HepG2 (cell line): ENCODE data around the gene ACSS1. TPM values are rescaled to one million over a fixed set of nuclear protein-coding genes. Genes with fewer than 3 reads are reported as not detected.
A peak's percentile ranks its signal among the peaks of the same experiment; 100 is the strongest.

Experiments
- ATAC-seq: fragments of 200-7000 bp; cut with Tn5 transposase; 3 replicates; pipeline ENCODE4 v1.9.1; 2020; ENCODE audit warnings: mild to moderate bottlenecking, moderate library complexity
- BruUV-seq: library from RNA; stranded (reverse); fragments of 400-500 nt; replicated peaks from 2 replicates; lab custom pipeline; 2021; lab: Mats Ljungman, UMichigan
- CTCF ChIA-PET: fragments of 300-600 bp; formaldehyde crosslinking; extraction: SDS; loops from one replicate; lab custom pipeline; 2021; ENCODE audit warnings: low total read pairs, inconsistent platforms, low intra/inter-chr PET ratio; lab: Yijun Ruan, JAX
- POLR2A ChIA-PET: fragments of 350-600 bp; sonication (Branson Sonifier 250); formaldehyde crosslinking; loops from one replicate; lab custom pipeline; 2020; ENCODE audit warnings: antibody characterized with exemption, inconsistent platforms; lab: Yijun Ruan, JAX
- DNase-seq: peaks from one replicate; pipeline ENCODE4 v3.0.0-alpha.2; 2015; ENCODE audit warnings: low spot score
- FAIRE-seq: peaks from 3 replicates; lab custom pipeline; 2011; peaks lifted over from hg19 to GRCh38; lab: Jason Lieb, UNC
- H2AFZ ChIP-seq: one replicate; pipeline ENCODE4 v1.6.1; 2011; ENCODE audit warnings: low read length, inconsistent platforms
- H3K27ac ChIP-seq: fragments of 300-600 bp; 3 replicates; pipeline ENCODE4 v1.8.0; 2011; ENCODE audit warnings: mixed run types, mild to moderate bottlenecking, mixed read lengths, low read length, inconsistent platforms; ENCODE audit not compliant: insufficient read depth; ENCODE audit errors: extremely low read length
- H3K27me3 ChIP-seq, 2 experiments: fragments of 200-600 bp in 1 of 2; 2 replicates in 1 of 2; 3 replicates in 1 of 2; pipeline versions ENCODE4 v1.6.0 to v1.8.0; 2011; ENCODE audit warnings: low read length in 2 of 2, mild to moderate bottlenecking in 2 of 2, moderate library complexity in 2 of 2, inconsistent platforms in 1 of 2; ENCODE audit not compliant: insufficient read depth in 2 of 2, control insufficient read depth in 1 of 2
- H3K36me3 ChIP-seq, 2 experiments: fragments of 200-600 bp in 1 of 2; replicated peaks in 1 of 2; 2 replicates in 1 of 2; 3 replicates in 1 of 2; pipeline versions ENCODE4 v1.5.1 to v1.8.0; 2011; ENCODE audit warnings: low read length in 2 of 2, inconsistent platforms in 1 of 2; ENCODE audit not compliant: insufficient read depth in 2 of 2, control insufficient read depth in 1 of 2
- H3K4me1 ChIP-seq: 2 replicates; pipeline ENCODE4 v1.5.1; 2012; ENCODE audit warnings: low read length, inconsistent platforms; ENCODE audit not compliant: insufficient read depth
- H3K4me2 ChIP-seq: 2 replicates; pipeline ENCODE4 v1.6.0; 2011; ENCODE audit warnings: low read depth, low read length, inconsistent platforms
- H3K4me3 ChIP-seq, 3 experiments: fragments of 200-600 bp in 1 of 3; sonication (generic), shearing (Covaris generic) in 1 of 3; replicated peaks in 1 of 3; 2 replicates each; pipeline ENCODE4 v1.5.1; 2011 to 2016; ENCODE audit warnings: low read length in 3 of 3, inconsistent platforms in 2 of 3, low read depth in 2 of 3, mild to moderate bottlenecking in 2 of 3, control low read depth in 1 of 3, mixed read lengths in 1 of 3; ENCODE audit not compliant: insufficient read depth in 1 of 3
- H3K79me2 ChIP-seq: one replicate; pipeline ENCODE4 v1.6.1; 2011; ENCODE audit warnings: low read length, inconsistent platforms; ENCODE audit not compliant: insufficient read depth
- H3K9ac ChIP-seq: 2 replicates; pipeline ENCODE4 v1.6.0; 2011; ENCODE audit warnings: mild to moderate bottlenecking, low read depth, low read length, inconsistent platforms; ENCODE audit not compliant: insufficient read depth
- H3K9me3 ChIP-seq: 2 replicates; pipeline ENCODE4 v1.5.1; 2012; ENCODE audit warnings: mild to moderate bottlenecking, low read length
- H4K20me1 ChIP-seq: 2 replicates; pipeline ENCODE4 v1.6.0; 2011; ENCODE audit warnings: inconsistent platforms, mild to moderate bottlenecking, low read length, moderate library complexity; ENCODE audit not compliant: insufficient read depth
- CC2D1A ChIP-seq: sonication (generic); formaldehyde crosslinking; IDR thresholded peaks from 2 replicates; pipeline ENCODE4 v1.8.1; 2023; ENCODE audit warnings: mild to moderate bottlenecking, missing genetic modification reagents
- CEBPB ChIP-seq: IDR thresholded peaks from 2 replicates; pipeline ENCODE4 v1.6.1; 2011; ENCODE audit warnings: low read depth, low read length, improper control_type of control experiment, borderline replicate concordance
- MTA1 ChIP-seq: sonication (generic); formaldehyde crosslinking; IDR thresholded peaks from 2 replicates; pipeline ENCODE4 v1.4.0; 2020; ENCODE audit warnings: missing genetic modification reagents, mild to moderate bottlenecking, borderline replicate concordance
- SIX1 ChIP-seq: sonication (generic); formaldehyde crosslinking; IDR thresholded peaks from 2 replicates; pipeline ENCODE4 v1.4.0; 2020; ENCODE audit warnings: missing genetic modification reagents, borderline replicate concordance
- ZNF350 ChIP-seq: sonication (generic); formaldehyde crosslinking; IDR thresholded peaks from 2 replicates; pipeline ENCODE4 v1.4.0; 2020; ENCODE audit warnings: mild to moderate bottlenecking, low read depth, missing genetic modification reagents, borderline replicate concordance
- ZNF383 ChIP-seq: sonication (generic); formaldehyde crosslinking; IDR thresholded peaks from 2 replicates; pipeline ENCODE4 v1.4.0; 2020; ENCODE audit warnings: missing genetic modification reagents, mild to moderate bottlenecking, borderline replicate concordance
- ZNF713 ChIP-seq: sonication (generic); formaldehyde crosslinking; IDR thresholded peaks from 2 replicates; pipeline ENCODE4 v1.4.0; 2020; ENCODE audit warnings: mild to moderate bottlenecking, missing genetic modification reagents
- ZNF747 ChIP-seq: sonication (generic); formaldehyde crosslinking; IDR thresholded peaks from 2 replicates; pipeline ENCODE4 v1.8.1; 2023; ENCODE audit warnings: missing genetic modification reagents, mild to moderate bottlenecking, borderline replicate concordance
- WGBS: methylation state at CpG from one replicate; pipeline ENCODE4 v1.1.6; 2017; ENCODE audit warnings: low lambda C conversion rate; 5-methylcytosine and 5-hydroxymethylcytosine counted together
- in situ Hi-C: cut with HindIII; loops from 2 replicates; pipeline ENCODE4 v1.10.0; 2017; ENCODE audit warnings: low pct_unique_long_range_greater_than_20kb; ENCODE audit not compliant: extremely low pct_ligation_motif_present
- intact Hi-C: fragments of 100-400 bp; cut with micrococcal nuclease; formaldehyde crosslinking; loops from one replicate; pipeline ENCODE4 v1.10.0; 2022; ENCODE audit not compliant: unreplicated experiment
- polyA plus RNA-seq, 8 experiments: library from polyadenylated mRNA; depleted of rRNA in 3 of 8; stranded (reverse) in 7 of 8; unstranded in 1 of 8; fragments of >200 nt; fragmentation: Illumina TruSeq in 4 of 8; extraction: Trizol in 4 of 8; gene quantifications; 2 replicates each; pipeline versions ENCODE4 v1.2.1 to v1.2.3, GENCODE V29; 2011 to 2016; ENCODE audit warnings: low read depth in 4 of 8, missing spikeins in 1 of 8, mixed read lengths in 1 of 8; ENCODE audit not compliant: insufficient read depth in 1 of 8
- total RNA-seq, 5 experiments: library from RNA; depleted of rRNA; stranded (reverse); fragments of >200 nt; fragmentation: Illumina TruSeq; extraction: Trizol; gene quantifications; 2 replicates each; pipeline ENCODE4 v1.2.3, GENCODE V29; 2016; ENCODE audit warnings: low read depth in 1 of 5
- TF ChIP-seq, protein P1 (sequence below), 2 experiments: sonication (generic) in 1 of 2; formaldehyde crosslinking in 1 of 2; IDR thresholded peaks; 2 replicates each; pipeline versions ENCODE4 v1.4.0 to v1.6.1; 2016 to 2020; ENCODE audit warnings: borderline replicate concordance in 1 of 2, low read depth in 1 of 2, mild to moderate bottlenecking in 1 of 2, missing genetic modification reagents in 1 of 2
- TF ChIP-seq, protein P2 (sequence below): sonication (generic); formaldehyde crosslinking; IDR thresholded peaks from 2 replicates; pipeline ENCODE4 v1.4.0; 2020; ENCODE audit warnings: missing genetic modification reagents

Gene ACSS1
- total and polyA plus RNA-seq, 2 of the 13 experiments (the other 11 are each of a cell fraction or from before 2014, with no cell fraction given): 15.2 to 41.6 TPM

DNA sequence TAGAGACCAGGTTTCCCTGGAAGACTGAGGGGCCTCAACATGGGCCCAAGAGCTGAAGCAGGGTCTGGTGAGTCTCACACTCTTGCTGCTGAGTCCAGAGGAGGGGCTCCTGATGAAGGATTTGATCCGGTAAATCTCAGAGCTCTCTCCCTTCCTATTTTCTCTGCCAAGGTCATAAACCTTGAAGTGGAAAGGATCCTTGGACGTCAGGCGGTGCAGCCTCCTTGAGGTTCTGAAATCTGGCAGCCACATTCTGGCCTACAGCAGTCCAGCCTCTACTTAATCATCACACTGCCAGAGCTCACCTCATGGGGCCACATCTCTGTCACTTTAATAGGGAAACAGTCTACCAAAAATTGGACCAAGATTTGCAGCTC lies 24.0 kb downstream of the ACSS1 start:
- intact Hi-C loops: loop anchor here (2.0 to 5.0 kb wide), 2 partner anchors 13 to 33 kb away; no protein-coding TSS in a partner anchor
- WGBS: 78% methylated on average over 2 of the region's 3 CpGs
- H4K20me1 ChIP-seq: no peaks in the 10 kb centered on the region
- BruUV-seq: no TSS peak
- FAIRE-seq: no peak
- H3K4me3 ChIP-seq: no peak overlapping the region
- H3K9me3 ChIP-seq: no peaks in the 10 kb centered on the region
- peaks cover 64% of the 10 kb centered on the region for H3K4me1 ChIP-seq
- ChIA-PET CTCF (interaction anchor here (1.0 kb wide), 1 partner anchor 39 kb away, joined by 3 read pairs; no protein-coding TSS in a partner anchor), POLR2A (interaction anchor here (1.6 to 4.3 kb wide), 6 partner anchors 14 to 161 kb away, joined by 6 to 77 read pairs (median 12); partner anchors contain the start of genes ACSS1 and ENTPD6)
- ATAC-seq: no peak
- no peaks in the 10 kb centered on the region for H3K36me3 ChIP-seq
- in situ Hi-C loops: no loop called here
- H3K27me3 ChIP-seq: no peaks in the 10 kb centered on the region
- no peak for DNase-seq
- TF ChIP-seq CC2D1A (no peak), ZNF383 (CRISPR knock-in tag) (0 out of 2 replicates have a peak, but pooled peaks have one; percentile 41)
- H3K4me2 ChIP-seq: no peak overlapping the region
- H3K9ac ChIP-seq: no peak overlapping the region
- H2AFZ ChIP-seq: no peak overlapping the region
- no peak overlapping the region for H3K27ac ChIP-seq
- H3K79me2 ChIP-seq: no peaks in the 10 kb centered on the region

DNA sequence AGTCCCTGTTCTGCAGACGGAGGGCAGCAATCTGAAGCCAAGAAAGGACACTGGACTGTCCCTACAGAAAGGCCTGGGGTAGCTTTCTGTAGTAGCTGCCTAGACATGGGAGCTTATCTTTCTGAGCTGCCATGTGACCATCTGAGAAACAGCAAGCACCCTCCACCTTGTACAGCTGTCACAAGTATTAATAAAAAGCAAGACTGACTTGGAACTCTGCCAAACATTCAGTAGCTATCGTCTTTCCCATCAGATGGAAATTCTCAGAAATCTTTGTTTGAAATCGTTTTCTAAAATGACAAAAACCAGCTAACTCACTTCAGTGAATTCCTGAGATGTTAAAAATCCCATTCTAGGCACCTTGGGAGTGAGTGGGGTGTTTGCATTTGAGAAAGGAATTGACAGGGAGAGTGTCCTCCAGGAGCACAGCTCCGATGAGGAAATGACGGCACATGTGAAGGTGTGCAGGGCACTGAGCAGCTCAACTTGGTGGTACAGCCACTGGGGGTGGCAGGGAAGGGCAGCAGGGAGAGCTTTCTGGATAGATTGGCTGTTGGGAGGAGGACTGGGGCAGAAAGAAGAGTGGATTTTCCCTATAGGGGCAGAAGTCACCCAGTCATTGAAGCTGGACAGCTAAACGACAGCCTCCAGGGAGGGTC lies 24.5 kb downstream of the ACSS1 start:
- DNase-seq (no peak), ATAC-seq (peak; percentile 21), FAIRE-seq (no peak)
- Histone ChIP-seq H3K9ac (peak overlapping the region; percentile 33; the same call in 1 of the 2 replicates), H3K4me1 (peaks cover 64% of the 10 kb centered on the region), H3K9me3 (no peaks in the 10 kb centered on the region), H3K4me3 (peak overlapping the region in 2 of 3 experiments; percentile 12 to 56; a peak in 2 of 6 replicates), H3K27ac (peak overlapping the region; percentile 55), H3K27me3 (no peaks in the 10 kb centered on the region), H3K79me2 (no peaks in the 10 kb centered on the region), H2AFZ (no peak overlapping the region), H3K36me3 (no peaks in the 10 kb centered on the region), H4K20me1 (no peaks in the 10 kb centered on the region), H3K4me2 (peak overlapping the region; percentile 72)
- CTCF ChIA-PET: interaction anchor here (1.0 kb wide), 1 partner anchor 39 kb away, joined by 3 read pairs; no protein-coding TSS in a partner anchor
- WGBS: 40% methylated on average over 6 of the region's 6 CpGs
- POLR2A ChIA-PET: interaction anchor here (0.8 to 4.3 kb wide), 12 partner anchors 9 to 162 kb away, joined by 3 to 77 read pairs (median 6); partner anchors contain the start of genes ACSS1 and ENTPD6
- in situ Hi-C loops (no loop called here), intact Hi-C loops (loop anchor here (2.0 to 5.0 kb wide), 2 partner anchors 13 to 34 kb away; no protein-coding TSS in a partner anchor)
- TSS peak; percentile 98 for BruUV-seq
- TF ChIP-seq MTA1 (CRISPR knock-in tag) (no peak), ZNF713 (CRISPR knock-in tag) (no peak), SIX1 (CRISPR knock-in tag) (no peak), ZNF350 (no peak), CEBPB (no peak), ZNF747 (no peak)
- TF ChIP-seq, protein P1, sequence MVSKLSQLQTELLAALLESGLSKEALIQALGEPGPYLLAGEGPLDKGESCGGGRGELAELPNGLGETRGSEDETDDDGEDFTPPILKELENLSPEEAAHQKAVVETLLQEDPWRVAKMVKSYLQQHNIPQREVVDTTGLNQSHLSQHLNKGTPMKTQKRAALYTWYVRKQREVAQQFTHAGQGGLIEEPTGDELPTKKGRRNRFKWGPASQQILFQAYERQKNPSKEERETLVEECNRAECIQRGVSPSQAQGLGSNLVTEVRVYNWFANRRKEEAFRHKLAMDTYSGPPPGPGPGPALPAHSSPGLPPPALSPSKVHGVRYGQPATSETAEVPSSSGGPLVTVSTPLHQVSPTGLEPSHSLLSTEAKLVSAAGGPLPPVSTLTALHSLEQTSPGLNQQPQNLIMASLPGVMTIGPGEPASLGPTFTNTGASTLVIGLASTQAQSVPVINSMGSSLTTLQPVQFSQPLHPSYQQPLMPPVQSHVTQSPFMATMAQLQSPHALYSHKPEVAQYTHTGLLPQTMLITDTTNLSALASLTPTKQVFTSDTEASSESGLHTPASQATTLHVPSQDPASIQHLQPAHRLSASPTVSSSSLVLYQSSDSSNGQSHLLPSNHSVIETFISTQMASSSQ (IDR thresholded peaks at IDR 0.05; ENCODE audit: low read depth): no peak
- TF ChIP-seq, protein P1 (CRISPR knock-in tag; IDR thresholded peaks at IDR 0.05; ENCODE audit: borderline replicate concordance): 0 out of 2 replicates have a peak, but pooled peaks have one; percentile 8
- TF ChIP-seq, protein P2, sequence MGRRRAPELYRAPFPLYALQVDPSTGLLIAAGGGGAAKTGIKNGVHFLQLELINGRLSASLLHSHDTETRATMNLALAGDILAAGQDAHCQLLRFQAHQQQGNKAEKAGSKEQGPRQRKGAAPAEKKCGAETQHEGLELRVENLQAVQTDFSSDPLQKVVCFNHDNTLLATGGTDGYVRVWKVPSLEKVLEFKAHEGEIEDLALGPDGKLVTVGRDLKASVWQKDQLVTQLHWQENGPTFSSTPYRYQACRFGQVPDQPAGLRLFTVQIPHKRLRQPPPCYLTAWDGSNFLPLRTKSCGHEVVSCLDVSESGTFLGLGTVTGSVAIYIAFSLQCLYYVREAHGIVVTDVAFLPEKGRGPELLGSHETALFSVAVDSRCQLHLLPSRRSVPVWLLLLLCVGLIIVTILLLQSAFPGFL (CRISPR knock-in tag): no peak
